GM18873 (cell line): Measurements from ENCODE around the gene ASPDH.

Source experiments
- ATAC-seq: cut with Tn5 transposase; IDR thresholded peaks from one replicate; pipeline ENCODE4 v1.9.1; 2021; ENCODE audit warnings: mild to moderate bottlenecking, moderate library complexity, moderate number of reproducible peaks; ENCODE audit not compliant: unreplicated experiment, low FRiP score

Gene ASPDH

DNA sequence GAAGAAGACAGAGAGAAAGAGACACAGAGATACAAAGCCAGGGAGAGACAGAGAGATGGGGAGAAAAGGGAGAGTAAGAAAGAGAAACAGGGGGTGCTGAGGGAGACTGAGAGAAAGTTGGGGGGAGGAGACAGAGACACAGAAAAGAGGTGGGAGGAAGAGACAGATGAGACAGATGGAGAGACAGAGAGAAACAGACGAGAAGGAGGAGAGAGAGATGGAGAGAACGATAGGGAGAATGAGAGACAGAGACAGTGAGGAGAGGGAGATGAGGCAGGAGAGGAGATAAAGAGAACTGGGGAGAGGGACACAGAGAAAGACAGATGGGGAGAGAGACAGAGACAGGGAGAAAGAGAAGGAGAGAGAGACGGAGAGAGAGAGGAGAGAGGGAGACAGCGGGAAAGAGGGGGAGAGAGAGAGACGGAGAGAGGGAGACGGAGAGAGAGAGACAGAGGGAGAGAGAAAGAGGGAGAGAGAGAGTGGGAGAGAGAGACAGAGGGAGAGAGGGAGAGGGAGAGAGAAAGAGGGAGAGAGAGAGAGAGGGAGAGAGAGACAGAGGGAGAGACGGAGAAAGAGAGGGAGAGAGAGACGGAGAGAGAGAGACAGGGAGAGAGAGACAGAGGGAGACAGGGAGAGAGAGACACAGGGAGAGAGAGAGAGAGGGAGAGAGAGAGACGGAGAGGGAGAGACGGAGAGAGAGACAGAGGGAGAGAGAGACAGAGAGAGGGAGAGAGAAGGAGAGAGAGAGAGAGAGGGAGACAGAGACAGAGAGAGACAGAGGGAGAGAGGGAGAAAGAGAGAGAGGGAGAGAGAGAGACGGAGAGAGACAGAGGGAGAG lies 15.3 kb downstream of the ASPDH start:
- no peak for ATAC-seq

DNA sequence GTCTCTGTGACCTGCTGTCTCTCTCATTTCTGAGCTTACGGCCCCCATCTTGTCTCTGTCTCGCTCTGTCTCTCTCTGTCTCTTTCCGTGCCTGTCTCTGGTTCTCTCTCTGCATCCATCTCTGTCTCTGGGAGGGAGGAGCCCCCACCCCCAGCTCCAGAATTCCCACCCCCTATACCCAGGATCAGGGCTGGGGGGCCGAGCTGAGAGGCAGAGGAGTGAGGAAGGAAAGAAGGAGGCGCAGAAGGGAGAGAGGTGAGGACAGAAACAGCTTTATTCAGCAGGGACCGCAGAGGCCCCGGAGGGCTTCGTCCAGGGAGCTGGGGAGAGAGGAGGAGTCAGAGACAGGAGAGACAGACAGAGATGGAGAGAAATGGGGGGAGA lies 16.7 kb downstream of the ASPDH start:
- ATAC-seq, result no peak

DNA sequence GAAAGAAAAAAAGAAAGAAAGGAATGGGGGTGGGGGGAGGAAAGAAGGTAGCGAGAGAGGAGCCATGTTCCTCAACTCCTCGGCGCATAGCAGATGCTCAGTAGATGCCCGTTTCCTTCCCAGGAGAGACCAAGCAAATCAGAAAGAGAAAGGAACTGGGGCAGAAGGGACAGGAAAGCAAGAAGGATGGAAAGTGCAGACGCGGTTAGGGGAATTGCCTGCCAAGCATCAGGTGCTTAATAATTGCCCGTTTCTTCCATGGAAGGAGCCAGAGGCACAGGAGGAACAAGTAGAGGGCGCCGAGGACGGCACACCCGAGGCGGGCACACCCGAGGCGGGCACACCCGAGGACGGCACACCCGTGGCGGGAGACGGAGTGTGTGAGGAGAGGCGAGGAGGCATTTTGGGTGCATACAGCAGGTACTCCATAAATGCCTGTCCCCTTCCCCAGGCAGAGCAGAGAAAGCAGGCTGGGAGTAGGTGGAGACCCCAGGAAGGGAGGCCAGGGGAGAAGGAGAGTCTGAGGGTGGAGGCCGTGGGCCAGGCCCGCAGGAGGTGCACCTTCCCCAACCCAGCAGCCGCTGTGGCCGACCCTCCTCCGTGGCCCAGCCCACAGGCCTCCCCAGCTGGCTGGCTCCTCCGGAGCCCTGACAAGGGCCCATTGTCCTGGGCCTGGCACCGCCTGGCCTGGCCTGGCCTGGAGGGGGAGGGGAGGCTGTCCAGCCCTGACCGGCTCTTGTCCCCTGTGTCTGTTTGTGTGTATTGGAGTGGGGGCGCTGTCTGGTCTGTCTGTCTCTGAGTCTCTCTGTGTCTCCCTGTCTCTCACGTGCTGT lies 17.3 kb downstream of the ASPDH start:
- ATAC-seq, result no peak

DNA sequence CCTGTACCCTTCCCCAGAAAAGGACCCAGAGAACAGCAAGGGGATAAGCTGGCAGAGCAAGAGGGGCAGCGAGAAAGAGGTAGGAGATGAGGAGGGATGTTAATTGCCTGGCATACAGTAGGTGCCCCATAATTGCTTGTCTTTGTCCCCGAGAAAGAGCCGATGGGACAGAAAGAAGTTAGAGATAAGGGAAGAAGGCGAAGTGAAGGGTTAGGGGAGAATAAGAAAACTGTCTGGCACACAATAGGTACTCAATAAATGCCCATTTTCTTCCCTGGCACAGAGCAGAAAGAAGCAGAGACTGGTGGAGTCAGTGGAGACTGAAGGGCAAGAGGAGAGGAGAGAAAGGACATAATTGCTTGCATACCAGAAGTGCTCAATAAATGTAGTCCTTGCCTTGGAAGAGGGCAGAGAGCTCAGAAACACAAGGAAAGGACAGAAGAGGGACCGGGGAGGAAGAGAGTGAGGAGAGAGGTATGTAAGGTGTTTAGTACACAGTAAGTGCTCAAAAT lies 18.6 kb downstream of the ASPDH start:
- no peak for ATAC-seq

DNA sequence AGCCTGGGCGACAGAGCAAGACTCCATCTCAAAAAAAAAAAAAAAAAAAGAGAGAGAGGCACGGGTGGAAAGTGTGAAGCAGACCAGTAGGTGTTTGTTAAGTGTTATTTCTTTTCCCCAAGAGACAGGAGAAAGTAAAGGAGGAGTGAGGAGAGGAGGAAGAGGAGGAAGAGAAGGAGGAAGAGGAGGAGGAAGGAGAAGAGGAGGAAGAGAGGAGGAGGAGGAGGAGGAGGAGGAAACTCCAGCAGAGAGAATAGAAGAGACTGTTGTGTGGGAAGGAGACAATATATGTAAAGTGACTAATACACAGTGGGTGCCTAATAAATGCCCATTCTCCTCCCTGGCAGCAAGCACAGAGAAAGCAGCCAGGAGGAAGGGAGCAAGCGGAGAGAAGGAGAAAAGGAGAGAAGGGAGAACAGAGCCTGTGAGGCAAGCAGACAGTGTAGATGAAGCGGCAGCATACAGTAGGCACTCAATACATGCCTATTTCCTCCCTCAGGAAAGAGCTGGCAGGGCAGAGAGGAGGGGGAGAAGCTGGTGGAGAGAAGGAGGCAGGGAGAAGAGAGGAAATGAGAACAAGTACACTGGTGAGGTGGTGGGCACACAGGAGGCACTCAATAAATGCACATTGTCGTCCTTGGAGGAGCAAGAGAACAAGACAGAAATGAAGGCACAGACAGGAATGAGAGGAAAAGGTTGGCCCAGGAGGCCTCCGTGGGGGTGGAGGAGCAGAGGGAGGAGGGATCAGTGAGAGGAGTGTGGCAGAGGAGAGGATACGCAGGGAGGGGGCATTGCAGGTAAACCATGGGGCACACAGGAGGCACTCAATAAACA lies 19.3 kb downstream of the ASPDH start:
- ATAC-seq, result no peak

DNA sequence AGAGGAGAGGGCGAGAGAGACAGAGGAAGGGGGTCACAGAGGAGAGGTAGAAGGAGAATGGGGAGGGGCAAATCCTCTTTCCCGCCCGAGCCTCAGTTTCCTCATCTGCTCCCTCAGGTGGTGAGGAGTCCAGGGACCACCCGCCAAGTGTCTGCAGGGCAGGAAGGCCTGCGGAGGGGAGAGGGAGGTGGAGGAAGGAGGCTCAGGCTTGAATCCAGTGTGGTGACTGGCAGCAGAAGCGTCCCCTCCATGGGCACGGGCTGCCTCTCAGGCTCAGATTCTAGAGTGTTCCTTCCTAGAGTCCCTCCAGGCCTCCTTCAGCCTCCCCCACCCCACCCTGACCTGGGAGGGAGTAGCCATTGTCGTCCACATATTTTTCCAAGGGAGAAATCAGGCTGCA lies 20.5 kb downstream of the ASPDH start:
- ATAC-seq, result no peak

DNA sequence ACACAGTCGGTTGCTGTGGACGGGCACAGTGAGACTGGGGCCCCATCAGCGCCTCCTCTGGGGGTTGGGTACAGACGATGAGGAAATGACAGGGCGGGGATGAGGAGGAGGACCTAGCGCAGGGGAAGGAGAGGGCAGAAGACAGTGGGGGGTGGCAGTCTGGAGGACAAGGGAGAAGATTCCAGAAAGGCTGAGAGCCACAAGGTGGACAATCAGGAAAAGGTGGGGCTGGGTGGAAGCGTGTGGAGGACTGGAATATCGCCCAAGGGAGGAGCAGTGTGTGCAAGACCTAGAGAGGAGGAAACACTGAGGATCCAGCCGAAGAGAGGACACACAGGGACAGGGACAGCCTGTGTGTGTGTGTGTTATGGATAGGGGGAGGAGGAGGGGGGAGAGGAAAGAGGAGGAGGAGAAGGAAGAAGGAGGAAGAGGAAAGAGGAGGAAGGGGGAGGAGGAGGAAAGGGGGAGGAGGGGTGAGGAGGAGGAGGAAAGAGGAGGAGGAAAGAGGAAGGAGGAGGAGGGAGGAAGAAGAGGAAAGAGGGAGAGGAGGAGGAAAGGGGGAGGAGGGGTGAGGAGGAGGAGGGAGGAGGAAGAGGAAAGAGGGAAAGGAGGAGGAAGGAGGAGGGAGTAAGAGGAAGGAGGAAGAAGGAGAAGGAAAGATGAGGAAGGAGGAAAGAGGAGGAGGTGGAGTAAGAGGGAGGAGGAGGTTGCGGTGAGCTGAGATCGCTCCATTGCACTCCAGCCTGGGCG lies 21.2 kb downstream of the ASPDH start:
- no peak for ATAC-seq

DNA sequence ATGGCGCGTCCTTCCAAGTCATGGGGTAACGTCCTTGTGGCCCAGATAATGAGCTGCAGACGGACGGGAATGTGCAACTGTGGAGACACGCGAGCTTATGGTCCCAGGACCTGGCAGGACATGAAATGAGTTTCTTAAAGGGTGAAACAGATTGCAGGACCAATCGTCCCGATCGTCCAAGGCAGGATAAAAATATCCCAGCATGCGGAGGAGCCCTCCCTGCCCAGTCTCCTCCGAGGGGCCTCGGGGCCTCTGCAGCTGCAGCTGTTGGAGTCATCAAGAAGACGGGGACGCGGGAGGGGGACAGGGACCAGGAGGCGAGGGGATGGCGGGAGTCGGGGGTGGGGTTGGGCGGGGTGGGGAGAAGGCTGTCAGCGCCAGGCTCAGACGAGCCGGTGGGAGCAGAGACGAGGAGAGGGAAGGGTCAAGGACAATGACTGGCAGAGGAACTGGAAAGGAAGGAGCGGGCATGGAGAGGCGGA lies 22.7 kb downstream of the ASPDH start:
- ATAC-seq, result no peak

DNA sequence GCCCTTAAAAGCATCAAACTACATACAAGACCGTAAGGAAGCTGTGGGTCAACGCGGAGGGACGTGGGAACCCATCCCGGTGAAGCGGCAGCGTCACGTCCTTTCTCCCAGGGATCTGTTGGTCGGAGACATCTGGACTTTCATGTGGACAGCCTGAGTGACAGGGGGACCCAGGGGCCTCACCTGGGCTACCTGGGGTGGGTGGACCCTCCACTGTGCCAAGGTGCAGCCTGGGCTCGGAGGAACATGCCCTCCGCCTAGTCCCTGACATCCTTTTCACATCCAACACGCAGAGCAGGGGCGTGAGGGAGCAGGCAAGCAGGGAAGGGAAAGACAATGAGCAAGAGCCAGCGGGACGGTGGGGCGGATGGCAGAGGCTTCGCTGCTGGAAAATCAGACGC lies 23.3 kb downstream of the ASPDH start:
- no peak for ATAC-seq

DNA sequence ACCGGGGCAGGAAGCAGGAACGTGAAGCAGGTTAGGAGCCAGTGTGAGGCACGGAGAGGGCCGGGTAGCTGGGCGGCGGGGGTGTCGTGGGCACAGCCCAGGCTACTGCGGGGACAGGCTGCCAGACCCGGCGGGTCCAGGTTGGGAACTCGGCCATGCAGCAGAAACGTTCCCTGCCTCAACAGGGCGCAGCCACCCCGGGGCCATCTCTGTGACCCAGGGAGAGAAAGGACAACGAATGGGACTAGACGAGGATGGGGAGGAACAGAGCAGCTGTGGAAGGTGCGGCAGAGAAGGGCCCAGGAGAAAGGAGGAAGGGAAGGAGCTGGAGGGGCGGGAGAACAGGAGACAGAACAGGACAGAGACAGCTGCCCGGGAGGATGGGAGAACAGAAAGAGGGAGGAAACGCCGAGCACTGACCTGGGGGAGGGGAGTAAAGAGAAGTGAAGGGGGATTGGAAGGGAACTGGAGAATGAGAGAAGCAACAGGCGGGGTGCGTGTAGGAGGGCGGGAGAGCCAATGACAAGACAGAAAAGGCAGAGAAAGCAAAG lies 24.2 kb downstream of the ASPDH start:
- no peak for ATAC-seq

DNA sequence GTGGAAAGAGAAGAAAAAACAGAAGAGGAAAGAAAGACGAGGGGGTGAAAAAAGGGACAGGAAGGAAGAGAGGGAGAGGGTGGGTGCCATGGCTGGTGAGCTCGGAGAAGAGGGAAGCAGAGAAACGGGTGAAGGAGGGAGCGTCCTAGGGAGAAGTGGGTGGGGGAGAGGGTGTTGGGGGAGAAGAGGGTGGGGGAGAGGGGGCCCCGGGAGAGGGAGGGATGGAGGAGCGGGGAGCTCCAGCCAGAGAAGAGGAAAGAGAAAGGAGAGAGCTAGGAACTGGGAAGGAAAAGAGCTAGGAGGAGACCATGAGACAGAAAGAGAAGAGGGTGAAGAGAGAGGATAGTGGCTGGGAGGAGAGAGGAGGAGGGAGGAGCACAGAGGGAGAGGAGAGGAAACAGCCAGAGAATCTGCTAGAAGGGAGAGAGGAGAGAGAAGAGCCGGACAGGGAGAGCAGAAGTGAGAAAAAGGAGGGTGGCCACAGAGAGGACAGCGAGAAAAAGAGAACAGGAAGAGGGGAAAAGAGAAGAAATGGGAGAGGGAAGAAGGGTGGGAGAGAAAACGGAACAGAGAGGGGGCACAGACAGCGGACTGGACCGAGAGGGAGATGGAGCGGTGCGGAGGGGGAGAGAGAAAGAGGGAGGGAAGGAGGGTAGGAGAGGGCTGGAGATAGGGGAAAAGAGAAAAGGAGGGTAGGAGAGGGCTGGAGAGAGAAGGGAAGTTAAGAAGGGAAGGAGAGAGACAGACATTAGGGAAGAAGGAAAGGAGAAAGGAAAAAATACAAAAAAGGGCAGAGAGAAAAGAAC lies 25.1 kb downstream of the ASPDH start:
- no peak for ATAC-seq

DNA sequence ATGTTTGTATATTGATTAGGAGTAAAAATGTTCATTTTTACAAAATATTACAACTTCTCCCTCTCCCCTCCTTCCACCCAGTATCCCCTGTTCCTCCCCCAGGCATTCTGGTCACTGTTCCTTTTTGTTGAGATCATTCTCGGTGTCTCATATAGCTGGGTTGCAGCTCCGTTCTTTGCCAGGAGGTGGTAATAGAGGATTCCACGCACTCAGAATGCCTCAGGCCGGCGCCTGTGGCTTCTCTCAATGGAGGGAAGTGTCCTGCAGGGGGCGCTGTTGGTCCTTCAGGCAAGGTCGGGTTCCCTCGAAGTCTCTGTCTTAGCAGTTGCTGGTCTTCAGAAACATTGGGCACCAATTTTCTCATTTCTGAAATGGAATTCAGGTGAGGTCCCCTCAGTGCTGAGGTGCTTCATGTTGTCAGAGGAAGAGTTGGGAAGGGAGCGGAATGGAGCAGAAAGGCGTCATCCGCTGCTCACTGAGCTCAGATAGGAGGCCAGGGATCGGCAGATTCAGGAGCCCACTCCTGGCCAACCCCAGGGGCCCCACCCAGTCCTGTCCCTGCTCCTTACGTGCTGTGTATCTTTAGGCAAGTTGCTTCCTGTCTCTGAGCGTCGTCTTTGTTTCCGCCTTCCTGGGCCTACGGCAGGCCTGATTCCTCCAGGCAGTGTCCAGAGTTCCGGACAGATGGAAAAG lies 26.7 kb downstream of the ASPDH start:
- ATAC-seq, result no peak

DNA sequence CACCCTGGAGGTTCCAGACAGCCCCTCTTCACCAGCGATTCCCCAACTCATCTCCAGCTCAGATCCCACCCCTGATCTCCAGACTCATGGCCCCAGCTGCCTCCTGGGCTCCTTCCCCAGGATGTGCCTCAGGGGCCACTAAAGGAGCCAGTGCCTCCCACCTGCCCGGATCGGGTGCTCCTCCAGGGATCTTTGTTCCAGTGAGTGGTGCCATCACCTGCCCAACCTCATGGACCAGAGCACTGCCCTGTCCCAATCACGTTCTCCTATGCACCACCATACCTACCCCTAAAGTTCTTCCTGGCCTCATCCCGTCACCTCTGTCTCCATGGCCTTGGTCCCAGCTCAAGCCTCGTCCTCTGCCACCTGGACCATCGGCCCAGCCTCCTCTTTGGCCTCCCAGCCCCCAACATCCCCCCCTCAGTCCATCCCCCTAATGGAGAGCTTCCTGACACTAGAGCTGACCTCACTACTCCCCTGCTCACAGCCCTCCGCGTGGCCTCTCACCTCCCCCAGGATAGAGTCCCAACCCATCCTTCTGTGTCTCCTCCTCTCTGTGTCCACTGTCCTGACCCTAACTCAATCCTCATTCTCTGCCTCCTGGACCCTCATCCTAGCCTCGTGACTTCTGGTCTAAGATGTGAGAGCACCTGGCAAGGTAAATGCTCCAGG lies 28.3 kb downstream of the ASPDH start:
- no peak for ATAC-seq

DNA sequence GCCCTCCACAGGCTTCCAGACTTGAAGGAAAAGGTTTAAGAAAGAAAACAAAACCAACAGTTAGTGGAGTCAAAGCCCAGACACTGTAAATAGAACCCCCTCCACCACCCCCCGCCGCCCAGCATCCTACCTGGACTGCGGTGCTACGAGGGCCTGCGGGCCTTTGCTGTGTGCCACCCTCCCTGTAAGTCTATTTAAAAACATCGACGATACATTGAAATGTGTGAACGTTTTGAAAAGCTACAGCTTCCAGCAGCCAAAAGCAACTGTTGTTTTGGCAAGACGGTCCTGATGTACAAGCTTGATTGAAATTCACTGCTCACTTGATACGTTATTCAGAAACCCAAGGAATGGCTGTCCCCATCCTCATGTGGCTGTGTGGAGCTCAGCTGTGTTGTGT lies 30.8 kb downstream of the ASPDH start:
- no peak for ATAC-seq

DNA sequence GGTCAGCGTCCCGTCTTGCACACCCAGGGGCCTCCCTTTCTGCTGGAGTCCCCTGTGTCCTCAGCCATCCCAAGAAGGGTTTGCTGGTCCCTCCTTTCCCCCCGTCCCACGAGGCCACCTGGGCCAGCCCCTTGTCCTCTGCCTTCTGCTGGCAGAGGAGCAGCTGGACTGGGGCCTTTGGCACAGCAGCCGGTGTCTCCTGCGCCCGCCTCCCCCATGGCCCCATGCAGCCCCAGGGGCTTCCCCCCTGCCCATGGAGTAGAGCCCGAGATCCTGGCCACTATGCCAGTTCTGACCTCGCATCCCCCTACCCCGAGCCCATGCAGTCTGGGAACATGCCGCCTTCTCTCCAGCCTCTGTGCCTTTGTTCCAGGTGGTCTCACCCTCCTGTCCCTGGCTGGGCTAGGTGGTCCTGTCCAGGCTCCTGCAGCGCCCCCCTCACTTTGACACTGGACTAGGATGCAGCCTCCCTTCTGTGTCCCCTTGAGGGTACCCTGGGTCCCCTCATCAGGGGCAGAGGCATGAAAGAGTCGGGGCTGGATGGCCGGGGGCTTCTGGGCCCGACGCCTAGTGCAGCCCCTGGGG lies 31.4 kb downstream of the ASPDH start:
- no peak for ATAC-seq

DNA sequence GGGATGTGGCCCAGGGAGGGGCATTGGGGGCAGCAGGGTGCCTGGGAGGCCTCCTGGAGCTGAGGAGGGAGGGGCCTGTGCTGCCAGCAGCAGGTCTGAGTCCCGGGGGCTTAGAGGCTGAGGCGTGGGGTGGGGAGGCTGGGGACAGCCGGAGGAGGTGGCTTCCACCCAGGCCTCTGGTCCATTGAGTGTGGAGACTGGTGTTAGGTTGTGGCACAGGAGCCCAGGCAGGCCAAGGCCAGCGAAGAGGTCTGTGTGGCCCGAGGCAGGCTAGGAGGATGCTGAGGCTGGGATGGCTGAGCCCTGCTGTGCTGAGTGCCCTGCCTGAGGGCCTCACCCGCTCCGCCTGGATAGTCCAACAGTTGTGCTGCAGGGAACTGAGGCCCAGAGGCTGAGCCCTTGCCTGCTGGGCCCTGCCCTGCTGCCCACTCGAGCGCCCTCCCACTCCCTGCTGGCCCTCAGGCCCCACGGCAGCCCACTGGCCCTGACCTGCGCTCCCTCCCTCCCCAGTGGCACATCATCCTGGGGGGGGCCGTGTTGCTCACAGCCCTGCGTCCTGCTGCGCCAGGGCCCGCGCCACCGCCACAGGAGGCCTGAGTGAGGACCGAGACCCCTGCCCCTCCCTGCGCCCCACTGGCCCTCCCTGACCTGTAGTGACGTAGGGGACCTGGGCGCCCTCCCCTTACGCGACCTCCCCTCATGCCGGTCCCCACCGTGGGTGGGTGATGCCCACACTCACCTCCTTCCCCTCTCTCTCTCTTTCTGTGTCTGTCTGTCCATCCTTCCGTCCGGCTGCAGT lies 32.2 kb downstream of the ASPDH start:
- ATAC-seq, result no peak
